HTR-8/SVneo (cell line): ENCODE data around the gene UNKL.

Experiments used
- DNase-seq: peaks from one replicate; pipeline ENCODE4 v3.0.0; 2011; ENCODE audit warnings: low spot score, mixed read lengths; ENCODE audit not compliant: insufficient read length
- FAIRE-seq: peaks from 2 replicates; lab custom pipeline; 2011; peaks lifted over from hg19 to GRCh38; lab: Jason Lieb, UNC

Gene UNKL

DNA sequence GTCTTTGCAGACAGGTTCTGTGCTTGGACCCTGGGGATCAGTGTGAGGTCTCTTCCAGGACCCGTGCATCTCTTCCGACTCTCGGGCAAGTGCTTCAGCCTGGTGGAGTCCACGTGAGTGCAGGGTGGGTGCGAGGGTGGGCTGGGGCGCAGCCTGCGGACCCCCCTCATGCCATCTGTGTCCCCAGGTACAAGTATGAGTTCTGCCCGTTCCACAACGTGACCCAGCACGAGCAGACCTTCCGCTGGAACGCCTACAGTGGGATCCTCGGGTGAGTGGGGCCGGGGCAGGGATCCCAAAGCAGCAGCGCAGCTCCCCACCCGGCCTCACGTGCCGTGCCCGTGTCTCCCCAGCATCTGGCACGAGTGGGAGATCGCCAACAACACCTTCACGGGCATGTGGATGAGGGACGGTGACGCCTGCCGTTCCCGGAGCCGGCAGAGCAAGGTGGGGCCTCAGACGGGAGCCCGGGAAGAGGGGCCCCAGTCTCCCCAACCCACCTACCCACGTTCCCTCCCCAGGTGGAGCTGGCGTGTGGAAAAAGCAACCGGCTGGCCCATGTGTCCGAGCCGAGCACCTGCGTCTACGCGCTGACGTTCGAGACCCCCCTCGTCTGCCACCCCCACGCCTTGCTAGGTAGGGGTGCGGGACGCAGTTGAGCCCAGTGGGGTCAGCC is 52.7 kb downstream of the UNKL start:
- no peak for DNase-seq
- no peak for FAIRE-seq

DNA sequence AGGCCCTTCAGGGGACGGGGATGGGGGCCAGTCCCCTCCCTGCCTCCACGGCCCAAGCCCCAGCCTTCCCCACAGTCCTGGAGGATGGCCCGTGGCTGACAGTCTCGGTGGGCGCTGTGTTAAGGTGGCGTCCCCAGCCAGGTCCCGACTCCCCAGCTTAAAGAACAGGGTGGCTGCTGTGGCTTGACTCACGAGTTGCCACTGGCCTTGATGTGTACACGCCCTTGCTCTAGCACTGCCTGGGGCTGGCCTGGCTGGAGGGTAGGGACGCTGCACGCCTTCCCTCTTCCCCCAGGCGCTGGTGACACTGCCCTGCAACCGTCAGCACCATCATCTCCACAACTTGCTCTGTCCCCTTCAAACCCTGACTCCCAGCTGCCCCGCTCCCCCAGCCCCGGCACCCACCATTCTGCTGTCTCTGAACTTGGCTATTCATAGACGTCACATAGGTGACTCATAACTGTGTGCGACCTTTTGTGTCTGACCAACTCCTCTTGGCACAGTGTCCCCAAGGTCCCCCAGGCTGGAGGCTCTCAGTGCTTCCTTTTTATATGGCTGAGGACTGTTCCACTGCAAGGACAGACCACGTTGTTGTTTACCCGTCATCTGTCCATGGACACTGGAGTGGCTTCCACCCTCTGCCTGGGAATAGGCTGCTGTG is 56.5 kb downstream of the UNKL start:
- DNase-seq: no peak
- FAIRE-seq: no peak

DNA sequence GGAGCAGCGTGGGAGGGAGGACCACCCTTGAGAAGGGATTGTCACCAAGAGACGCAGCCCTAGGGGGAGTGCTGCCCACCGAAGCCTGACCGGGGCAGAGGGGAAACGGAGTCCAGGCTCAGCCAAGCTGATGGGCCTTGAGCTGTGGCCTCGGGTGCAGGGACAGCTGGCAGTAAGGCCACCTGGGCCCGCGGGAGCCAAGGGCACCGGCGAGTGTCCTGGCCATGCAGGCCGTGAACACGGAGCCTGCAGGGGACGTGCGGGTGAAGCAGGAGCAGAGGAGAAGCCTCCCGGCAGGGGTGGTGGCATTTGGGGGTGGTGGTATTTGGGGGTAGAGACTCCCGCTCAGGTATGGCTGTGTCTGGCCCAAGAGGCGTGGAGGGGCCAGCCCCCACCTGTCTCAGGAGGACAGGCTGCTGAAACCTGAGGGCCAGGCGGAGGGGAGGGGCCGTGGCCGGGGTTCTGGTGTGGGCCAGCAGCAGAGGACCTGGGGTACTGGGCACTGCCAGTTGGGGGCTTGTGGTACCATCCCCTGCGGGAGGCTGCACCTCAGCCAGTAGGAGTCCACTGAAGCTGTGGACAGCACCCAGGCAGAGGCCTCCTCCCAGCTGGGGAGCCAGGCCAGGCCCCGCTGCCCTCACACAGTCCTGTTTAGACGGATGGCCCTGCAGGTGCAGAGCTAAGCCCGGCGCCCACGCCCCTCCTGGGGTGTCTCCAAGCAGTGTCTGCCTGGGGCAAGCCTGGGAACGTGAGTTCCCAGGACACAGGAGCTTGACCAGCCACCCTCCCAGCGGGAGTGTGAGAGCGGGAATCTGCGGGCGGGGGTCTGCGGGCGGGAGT is 58.2 kb downstream of the UNKL start:
- DNase-seq (no peak), FAIRE-seq (no peak)

DNA sequence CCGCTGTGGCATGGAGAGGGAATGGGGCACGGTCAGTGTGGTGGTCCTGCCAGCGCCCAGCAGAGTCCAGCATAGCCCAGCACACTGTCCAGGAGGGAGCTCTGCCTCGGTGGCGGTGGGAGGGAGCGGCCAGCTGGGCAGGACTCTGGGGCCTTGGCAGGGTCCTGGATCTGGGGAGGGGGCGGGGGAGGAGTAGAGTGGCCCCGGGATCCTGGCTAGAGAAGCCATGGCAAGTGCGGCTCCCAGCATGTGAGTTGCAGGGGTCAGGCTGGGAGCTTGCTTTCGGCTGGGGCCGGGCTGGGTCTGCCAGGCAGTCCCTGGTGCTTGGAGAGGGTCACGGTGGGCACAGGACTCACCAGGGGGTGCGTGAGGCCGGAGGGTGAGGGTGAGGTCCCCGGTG is 58.9 kb downstream of the UNKL start:
- DNase-seq: no peak
- no peak for FAIRE-seq

DNA sequence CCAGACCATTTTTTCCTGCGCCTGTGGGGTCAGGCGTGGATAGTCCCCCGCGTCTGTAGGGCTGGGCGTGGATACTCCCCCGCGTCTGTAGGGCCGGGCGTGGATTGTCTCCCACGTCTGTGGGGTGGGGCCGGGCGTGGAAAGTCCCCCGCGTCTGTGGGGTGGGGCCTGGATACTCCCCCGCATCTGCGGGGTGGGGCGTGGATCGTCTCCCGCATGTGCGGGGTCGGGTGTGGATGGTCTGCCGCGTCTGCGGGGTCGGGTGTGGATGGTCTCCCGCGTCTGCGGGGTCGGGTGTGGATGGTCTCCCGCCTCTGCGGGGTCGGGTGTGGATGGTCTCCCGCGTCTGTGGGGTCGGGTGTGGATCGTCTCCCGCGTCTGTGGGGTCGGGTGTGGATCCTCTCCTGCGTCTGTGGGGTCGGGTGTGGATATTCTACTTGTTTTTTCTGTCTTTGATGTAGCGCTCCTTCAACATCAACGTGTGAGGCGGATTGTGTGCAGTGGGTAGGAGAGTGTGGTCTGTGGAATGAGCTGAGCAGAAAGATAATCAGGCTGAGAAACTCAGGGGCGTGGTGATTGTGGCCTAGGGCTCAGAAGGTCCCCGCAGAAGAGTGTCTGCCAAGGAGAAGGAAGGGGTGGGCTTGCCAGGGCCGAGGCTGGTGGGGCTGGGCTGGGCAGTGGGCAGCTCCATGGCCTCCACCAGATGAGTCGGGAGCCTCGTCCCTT is 59.5 kb downstream of the UNKL start:
- FAIRE-seq (no peak), DNase-seq (no peak)

DNA sequence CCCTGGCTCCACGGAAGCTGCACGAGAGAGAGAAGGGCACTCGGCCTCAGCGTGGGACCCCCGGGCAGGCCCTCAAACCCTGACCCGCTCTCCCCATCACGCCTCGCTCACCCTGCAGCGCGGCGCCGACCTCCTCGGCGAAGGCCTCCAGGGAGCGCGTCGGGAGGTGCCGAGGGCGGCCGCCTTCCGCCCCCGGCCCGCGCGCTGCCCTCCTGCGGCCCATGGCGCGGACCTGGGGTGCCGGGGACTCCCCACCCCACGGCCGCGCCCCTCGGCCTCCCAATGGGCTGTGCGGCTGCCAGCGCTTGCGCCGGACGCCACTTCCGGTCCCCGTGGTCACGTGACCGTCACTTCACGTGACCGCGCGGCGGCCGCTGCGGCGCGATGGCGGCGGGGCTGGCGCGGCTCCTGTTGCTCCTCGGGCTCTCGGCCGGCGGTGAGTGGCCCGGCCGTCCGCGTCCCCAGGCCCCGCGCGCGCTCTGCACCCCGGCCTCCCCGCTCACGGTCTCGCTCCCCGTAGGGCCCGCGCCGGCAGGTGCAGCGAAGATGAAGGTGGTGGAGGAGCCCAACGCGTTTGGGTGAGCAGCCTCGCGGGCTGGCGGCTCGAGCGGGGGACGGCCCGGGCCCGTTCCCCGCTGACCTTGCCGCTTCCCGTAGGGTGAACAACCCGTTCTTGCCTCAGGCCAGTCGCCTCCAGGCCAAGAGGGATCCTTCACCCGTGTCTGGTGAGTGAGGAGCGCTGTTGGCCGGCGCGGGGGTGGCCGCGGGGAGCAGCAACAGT is 62.7 kb downstream of the UNKL start, which contains the start of the genes GNPTG and TSR3:
GNPTG (plus strand) TSS at position 350 of the 781 bp plus-strand sequence; CDS start at position 385, 35 bp downstream.
TSR3 (minus strand) TSS at position 297 of the 781 bp plus-strand sequence; CDS start at position 223, 74 bp downstream.
- peak; percentile 92 for DNase-seq
- peak; percentile 96 for FAIRE-seq

DNA sequence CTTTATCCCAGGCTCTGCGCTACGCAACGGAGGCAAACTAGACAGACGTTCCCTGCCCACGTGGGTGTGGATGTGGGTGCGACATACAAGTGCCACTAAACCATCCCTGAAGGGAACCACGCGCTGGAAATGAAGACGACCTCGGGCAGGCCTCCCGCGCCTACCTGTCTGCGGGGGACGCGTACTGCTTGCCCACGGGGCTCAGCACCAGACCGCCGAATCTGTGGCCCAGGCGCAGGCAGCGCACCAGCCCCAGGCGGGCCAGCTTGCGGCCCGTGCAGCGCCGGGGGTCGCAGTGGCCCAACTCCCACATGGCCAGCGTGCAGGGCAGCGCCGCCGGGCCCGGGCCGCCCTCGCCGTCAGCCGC is 63.3 kb downstream of the UNKL start:
- DNase-seq: no peak
- FAIRE-seq: no peak

DNA sequence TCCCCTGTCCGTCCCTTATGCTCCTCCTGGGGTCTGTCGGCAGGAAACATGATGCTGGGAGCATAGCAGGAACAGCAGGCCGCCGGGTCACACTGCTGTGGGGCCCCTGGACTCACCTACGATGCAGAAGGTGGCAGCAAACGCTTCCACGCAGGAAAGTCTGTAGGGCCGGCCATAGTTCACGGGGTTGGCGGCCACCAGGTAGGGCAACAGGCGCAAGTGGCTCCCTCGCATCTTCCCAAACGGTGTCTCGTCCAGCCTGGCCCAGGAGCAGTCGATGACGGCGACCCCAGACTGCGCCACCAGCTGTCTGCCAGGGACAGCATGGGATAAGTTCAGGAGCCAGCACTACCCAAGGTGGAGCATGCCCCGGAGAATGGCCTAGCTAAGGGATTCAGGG is 63.8 kb downstream of the UNKL start:
- DNase-seq (no peak), FAIRE-seq (no peak)

DNA sequence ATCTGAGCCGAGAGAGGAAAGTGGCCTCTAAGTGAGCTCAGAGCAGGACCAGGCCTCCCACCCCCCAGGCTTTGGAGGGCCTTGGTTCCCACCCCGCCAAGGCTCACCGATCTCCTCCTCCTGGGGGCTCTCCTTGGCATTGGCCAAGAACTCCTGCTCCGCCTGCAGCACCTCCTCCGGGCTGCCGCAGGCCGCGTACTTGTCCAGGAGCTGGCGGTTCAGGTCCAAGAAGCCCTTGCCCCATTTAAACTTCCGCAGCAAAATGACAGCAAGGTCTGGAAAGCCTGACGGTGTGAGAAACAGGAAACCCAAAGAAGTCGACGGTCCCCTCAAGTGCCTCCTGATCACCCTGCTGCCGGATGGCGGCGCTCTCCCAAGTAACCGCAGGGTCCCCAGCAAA is 64.6 kb downstream of the UNKL start:
- no peak for FAIRE-seq
- DNase-seq: no peak

DNA sequence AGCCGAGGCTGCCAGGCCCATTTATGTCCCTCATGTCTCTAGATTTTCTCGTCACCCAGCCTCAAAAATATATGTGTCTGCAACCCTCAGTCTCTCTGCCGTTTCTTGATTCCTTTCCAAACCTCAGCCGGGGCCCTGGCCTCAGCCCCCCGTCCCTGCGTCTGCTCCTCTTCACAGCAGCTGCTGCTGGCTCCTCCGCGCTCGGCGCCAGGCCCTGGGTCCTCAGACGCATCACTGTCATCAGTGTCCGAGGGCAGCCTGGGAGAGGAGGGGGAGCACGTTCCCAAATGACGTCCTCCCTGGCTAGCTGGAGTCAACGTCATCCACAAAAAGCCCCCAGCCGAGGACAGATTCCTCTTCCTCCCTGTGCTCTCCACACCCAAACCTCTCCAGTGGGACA is 65.2 kb downstream of the UNKL start:
- no peak for FAIRE-seq
- DNase-seq: no peak

DNA sequence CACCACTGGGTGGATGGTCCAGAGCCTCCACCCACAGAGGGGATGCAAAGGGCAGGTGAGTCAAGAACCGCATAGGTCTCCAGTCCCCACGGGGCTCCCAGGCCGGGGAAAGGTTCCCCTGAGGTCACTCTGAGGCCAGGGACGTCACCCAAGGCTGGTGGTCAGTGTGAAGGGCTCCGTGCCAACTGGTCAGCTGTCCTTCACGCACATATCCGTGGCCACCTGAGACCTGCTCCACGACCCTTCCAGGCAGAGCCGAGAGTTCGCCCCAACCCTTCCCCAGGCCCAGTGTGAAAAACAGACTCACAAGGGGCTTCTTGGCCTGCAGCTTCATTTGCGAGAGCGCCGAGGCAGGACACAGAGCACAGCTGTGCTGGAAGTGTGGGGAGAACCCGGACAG is 65.6 kb downstream of the UNKL start:
- FAIRE-seq (no peak), DNase-seq (no peak)

DNA sequence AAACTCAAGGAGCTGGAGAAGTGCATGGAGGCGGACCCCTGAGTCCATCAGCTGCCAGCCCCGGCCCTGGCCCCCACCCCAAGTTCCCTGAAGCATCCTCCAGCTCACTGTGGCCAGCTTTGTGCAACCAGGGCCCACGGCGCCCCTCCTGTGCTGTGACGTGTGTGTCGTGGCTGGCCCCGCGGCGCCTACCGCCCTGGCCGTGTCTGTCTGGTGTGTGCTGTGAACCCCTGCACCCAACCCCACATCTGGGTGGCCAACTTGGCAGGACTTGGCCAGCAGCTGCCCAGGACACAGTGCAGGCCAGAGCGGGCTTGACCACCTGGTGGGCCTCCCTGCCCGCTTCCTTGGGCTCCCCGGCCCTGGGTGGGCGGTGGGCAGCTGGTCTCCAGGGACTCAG is 66.1 kb downstream of the UNKL start:
- FAIRE-seq: no peak
- DNase-seq: no peak

DNA sequence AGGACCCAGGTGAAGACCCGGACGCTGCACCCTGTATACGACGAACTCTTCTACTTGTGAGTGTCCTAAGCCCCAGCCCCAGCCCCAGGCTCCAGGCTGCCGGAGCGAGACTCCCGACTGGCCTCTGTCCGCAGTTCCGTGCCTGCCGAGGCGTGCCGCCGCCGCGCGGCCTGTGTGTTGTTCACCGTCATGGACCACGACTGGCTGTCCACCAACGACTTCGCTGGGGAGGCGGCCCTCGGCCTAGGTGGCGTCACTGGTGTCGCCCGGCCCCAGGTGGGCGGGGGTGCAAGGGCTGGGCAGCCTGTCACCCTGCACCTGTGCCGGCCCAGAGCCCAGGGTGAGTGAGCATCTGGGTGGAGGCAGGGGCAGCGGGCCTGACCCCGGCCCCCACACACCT is 66.5 kb downstream of the UNKL start:
- FAIRE-seq (no peak), DNase-seq (no peak)

DNA sequence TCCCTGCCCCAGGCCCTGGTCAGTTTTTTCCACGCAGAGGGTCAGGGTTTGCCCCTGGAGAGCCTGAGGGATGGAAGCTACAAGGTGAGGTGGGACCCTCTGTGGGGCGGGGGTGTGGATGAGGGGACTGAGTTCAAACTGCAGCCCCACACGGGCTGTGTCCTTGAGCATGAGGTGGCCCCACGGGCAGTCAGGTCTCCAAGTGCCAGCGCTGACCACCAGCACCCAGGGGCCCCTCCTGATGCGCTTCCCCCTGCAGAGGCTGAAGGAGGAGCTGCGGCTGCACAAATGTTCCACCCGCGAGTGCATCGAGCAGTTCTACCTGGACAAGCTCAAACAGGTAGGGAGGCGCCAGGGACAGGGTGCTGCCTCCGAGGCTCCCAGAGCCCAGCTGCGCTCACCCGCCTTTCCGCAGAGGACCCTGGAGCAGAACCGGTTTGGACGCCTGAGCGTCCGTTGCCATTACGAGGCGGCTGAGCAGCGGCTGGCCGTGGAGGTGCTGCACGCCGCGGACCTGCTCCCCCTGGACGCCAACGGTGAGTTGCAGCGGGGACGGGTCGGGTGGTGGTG is 67.1 kb downstream of the UNKL start:
- FAIRE-seq: no peak

DNA sequence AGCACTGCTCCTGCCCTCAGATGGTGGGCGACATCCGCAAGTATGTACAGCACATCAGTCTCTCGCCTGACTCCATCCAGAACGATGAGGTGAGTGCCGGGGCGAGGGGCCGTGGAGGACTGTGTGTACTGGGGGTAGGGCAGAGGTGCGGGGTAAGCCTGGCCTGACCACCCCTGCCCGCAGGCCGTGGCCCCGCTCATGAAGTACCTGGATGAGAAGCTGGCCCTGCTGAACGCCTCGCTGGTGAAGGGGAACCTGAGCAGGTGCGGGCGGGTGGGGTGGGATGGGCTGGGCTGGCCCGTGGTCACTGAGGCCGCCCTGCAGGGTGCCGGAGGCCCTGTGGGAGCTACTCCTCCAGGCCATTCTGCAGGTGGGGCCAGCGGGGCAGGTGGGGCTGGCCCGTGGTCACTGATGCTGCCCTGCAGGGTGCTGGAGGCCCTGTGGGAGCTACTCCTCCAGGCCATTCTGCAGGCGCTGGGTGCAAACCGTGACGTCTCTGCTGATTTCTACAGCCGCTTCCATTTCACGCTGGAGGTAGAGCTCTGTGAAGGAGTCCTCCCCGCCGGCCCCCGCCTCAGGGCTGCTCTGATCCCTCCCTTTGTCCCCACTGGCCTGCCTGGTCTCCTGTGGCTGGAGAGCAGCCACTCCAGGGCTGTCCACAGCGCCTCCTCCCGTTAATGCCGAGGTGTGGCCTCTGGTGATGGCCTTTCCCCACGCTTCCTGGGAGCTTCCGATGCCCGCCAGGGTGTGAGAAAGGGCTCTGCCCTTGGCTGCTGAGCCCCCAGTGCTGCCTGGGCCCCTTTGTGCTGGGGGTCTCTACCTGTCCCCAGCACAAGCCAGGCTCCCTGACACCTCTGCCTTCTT is 67.8 kb downstream of the UNKL start:
- DNase-seq (no peak), FAIRE-seq (no peak)

More for the DNA sequence above, 67.1 kb downstream of the UNKL start:
- no peak for DNase-seq

DNA sequence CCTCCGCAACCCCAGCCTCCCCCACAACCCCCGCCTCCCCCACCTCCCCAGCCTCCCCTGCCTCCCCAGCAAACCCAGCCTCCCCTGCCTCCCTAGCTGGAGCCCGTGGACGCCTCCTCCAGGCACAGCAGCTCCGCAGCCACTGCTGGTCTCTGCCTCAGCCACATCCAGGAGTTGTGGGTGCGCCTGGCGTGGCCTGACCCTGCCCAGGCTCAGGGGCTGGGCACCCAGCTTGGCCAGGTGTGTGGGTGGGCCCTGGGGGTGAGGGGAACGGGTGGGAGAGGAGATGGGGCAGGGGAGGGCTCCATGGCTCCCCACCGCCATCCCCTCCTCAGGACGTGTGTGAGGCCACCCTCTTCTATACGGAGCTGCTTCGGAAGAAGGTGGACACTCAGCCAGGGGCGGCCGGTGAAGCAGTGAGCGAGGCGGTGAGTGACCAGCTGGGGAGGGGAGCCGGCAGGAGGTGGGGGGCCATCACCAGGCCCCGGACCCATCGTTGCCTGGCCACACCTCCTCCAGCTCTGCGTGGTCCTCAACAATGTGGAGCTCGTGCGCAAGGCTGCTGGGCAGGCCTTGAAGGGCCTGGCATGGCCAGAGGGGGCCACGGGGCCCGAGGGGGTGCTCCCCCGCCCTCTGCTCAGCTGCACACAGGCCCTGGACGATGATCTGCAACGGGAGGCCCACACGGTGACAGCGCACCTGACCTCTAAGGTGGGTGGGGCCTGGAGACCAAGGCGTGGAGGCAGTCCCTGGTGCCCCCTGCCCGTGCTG is 68.7 kb downstream of the UNKL start:
- no peak for FAIRE-seq
- DNase-seq: no peak

DNA sequence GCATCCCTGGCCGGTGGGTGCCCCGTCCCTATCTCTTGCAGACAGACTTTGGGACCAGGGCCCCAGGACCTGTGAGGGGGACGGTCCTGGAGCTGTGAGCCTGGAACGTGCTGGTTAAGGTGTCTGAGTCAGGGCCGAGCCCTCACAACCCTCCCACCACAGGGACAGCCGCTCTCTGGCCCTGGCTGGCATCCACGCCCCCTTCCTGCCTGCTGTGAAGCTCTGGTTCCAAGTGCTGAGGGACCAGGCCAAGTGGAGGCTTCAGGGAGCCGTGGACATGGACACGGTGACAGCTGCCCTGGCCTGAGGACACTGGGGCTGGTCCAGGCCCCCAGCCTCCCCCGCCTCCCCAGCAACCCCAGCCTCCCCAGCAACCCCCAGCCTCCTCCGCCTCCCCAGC is 69.4 kb downstream of the UNKL start:
- DNase-seq (no peak), FAIRE-seq (no peak)

DNA sequence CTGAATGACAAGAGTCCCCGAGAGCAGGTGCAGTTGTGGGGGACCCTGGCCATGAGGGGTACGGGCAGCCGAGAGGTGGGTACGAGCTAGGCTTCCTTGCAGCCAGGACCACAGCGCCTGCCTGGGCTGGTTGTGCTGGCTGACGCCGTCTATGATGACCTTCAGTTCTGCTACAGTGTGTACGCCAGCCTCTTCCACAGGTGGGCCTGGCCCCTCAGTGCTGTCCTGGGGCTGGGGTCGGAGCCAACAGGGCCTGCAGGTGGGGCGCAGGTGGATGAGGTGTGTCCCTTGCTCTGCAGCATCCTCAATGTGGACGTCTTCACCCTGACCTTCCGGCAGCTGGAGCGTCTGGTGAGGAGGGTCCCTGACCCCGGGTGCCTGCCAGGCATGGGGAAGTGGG is 70.0 kb downstream of the UNKL start:
- DNase-seq (no peak), FAIRE-seq (no peak)
